Caco-2 (cell line): Measurements from ENCODE around the gene PSMB9. TPM values are rescaled to one million over a fixed set of nuclear protein-coding genes. Genes with fewer than 3 reads are reported as not detected.

Experiments used
- BruUV-seq: library from RNA; stranded (reverse); fragments of 400-500 nt; replicated peaks from 2 replicates; lab custom pipeline; 2021; lab: Mats Ljungman, UMichigan
- CTCF ChIA-PET: fragments of 300-600 bp; sonication (Branson Sonifier 250); formaldehyde crosslinking; loops from one replicate; lab custom pipeline; 2022; ENCODE audit warnings: antibody characterized with exemption; lab: Charles Lee
- POLR2A ChIA-PET: fragments of 300-600 bp; sonication (Branson Sonifier 250); formaldehyde crosslinking; loops from one replicate; lab custom pipeline; 2022; ENCODE audit warnings: antibody characterized with exemption; lab: Charles Lee
- DNase-seq, 2 experiments: peaks; one replicate each; pipeline versions ENCODE4 v3.0.0 to v3.0.0-alpha.2; 2020 to 2022
- H3K27me3 ChIP-seq: replicated peaks from 2 replicates; pipeline ENCODE4 v1.6.0; 2011; ENCODE audit warnings: low read length; ENCODE audit not compliant: control insufficient read depth, insufficient read depth
- H3K36me3 ChIP-seq: 2 replicates; pipeline ENCODE4 v1.5.1; 2011; ENCODE audit warnings: low read length; ENCODE audit not compliant: control insufficient read depth, insufficient read depth
- H3K4me1 ChIP-seq: fragments of 250-450 bp; sonication (Bioruptor Pico); 2 replicates; pipeline ENCODE4 v1.5.1; 2020; ENCODE audit warnings: mild to moderate bottlenecking
- H3K4me3 ChIP-seq: 2 replicates; pipeline ENCODE4 v1.5.1; 2011; ENCODE audit warnings: low read depth, mild to moderate bottlenecking, control low read depth, low read length
- H3K9me3 ChIP-seq: fragments of 250-450 bp; sonication (Bioruptor Pico); 2 replicates; pipeline ENCODE4 v1.5.1; 2020; ENCODE audit warnings: mild to moderate bottlenecking, moderate library complexity
- H3K27ac Mint-ChIP-seq: one replicate; pipeline ENCODE4 v1.8.0; 2022; ENCODE audit warnings: mixed read lengths; ENCODE audit not compliant: unreplicated experiment
- H3K27me3 Mint-ChIP-seq: one replicate; pipeline ENCODE4 v1.8.0; 2022; ENCODE audit warnings: mixed read lengths; ENCODE audit not compliant: insufficient read depth, unreplicated experiment
- H3K36me3 Mint-ChIP-seq: one replicate; pipeline ENCODE4 v1.8.0; 2022; ENCODE audit warnings: mild to moderate bottlenecking, mixed read lengths; ENCODE audit not compliant: insufficient read depth, unreplicated experiment
- H3K4me1 Mint-ChIP-seq: one replicate; pipeline ENCODE4 v1.8.0; 2022; ENCODE audit warnings: low read depth, mixed read lengths; ENCODE audit not compliant: unreplicated experiment
- H3K4me3 Mint-ChIP-seq: one replicate; pipeline ENCODE4 v1.8.0; 2022; ENCODE audit warnings: mild to moderate bottlenecking, moderate library complexity, mixed read lengths; ENCODE audit not compliant: unreplicated experiment
- H3K9me3 Mint-ChIP-seq: one replicate; pipeline ENCODE4 v1.8.0; 2022; ENCODE audit warnings: mixed read lengths; ENCODE audit not compliant: unreplicated experiment
- intact Hi-C: fragments of 100-400 bp; cut with micrococcal nuclease; formaldehyde crosslinking; loops from one replicate; pipeline ENCODE4 v1.10.0; 2022; ENCODE audit not compliant: unreplicated experiment
- total RNA-seq: library from RNA; stranded (reverse); gene quantifications from 2 replicates; pipeline ENCODE4 v1.2.3, GENCODE V29; 2022
- TF ChIP-seq, protein P1 (sequence below), 2 experiments: fragments of 200-600 bp in 1 of 2; IDR thresholded peaks; 1 replicate in 1 of 2; 2 replicates in 1 of 2; pipeline versions ENCODE4 v1.5.1 to v1.8.0; 2011 to 2022; ENCODE audit warnings: antibody characterized with exemption in 1 of 2, control low read depth in 1 of 2, inconsistent platforms in 1 of 2, low read depth in 1 of 2, low read length in 1 of 2, mild to moderate bottlenecking in 1 of 2, moderate library complexity in 1 of 2; ENCODE audit not compliant: insufficient read depth in 1 of 2, severe bottlenecking in 1 of 2, unreplicated experiment in 1 of 2

Gene PSMB9
- total RNA-seq, 1 experiment from 2014 or later: 1.3 TPM

DNA sequence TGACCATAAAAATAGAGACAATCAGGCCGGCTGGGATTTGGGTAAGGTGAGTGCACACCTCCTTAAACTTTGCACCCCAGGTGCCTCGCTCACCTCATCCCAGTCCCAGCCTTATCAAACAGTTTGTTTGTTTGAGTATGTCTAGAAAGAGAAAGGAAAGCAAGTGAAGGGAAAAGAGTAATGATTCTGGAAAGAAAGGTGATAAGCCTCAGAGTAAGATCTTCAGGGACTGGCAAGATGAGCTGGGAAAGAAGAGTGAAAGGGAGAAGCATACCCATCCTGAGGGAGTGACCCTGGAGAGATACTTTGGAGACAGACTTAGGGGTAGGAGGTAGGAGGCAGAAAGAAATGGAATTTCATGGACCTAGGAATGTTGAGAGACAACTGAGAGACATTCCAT, 17.1 kb upstream of the PSMB9 start:
- H3K36me3 ChIP-seq: no peaks in the 10 kb centered on the region
- TF ChIP-seq, protein P1, sequence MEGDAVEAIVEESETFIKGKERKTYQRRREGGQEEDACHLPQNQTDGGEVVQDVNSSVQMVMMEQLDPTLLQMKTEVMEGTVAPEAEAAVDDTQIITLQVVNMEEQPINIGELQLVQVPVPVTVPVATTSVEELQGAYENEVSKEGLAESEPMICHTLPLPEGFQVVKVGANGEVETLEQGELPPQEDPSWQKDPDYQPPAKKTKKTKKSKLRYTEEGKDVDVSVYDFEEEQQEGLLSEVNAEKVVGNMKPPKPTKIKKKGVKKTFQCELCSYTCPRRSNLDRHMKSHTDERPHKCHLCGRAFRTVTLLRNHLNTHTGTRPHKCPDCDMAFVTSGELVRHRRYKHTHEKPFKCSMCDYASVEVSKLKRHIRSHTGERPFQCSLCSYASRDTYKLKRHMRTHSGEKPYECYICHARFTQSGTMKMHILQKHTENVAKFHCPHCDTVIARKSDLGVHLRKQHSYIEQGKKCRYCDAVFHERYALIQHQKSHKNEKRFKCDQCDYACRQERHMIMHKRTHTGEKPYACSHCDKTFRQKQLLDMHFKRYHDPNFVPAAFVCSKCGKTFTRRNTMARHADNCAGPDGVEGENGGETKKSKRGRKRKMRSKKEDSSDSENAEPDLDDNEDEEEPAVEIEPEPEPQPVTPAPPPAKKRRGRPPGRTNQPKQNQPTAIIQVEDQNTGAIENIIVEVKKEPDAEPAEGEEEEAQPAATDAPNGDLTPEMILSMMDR (IDR thresholded peaks at IDR 0.05; ENCODE audit: insufficient read depth in 1 of 2, low read depth in 1 of 2, low read length in 1 of 2, severe bottlenecking in 1 of 2, unreplicated experiment in 1 of 2): no peak
- peaks cover 5% of the 10 kb centered on the region for H3K4me1 ChIP-seq
- no peak for DNase-seq
- H3K9me3 ChIP-seq: no peaks in the 10 kb centered on the region
- intact Hi-C loops: loop anchor here (5.0 kb wide), 1 partner anchor 110 kb away; no protein-coding TSS in a partner anchor
- no peaks in the 10 kb centered on the region for H3K27me3 ChIP-seq
- BruUV-seq: no TSS peak
- Mint-ChIP-seq H3K27ac (no peak overlapping the region), H3K36me3 (no peaks in the 10 kb centered on the region), H3K9me3 (no peaks in the 10 kb centered on the region), H3K4me3 (peak overlapping the region; percentile 72), H3K4me1 (peaks cover 8% of the 10 kb centered on the region), H3K27me3 (no peaks in the 10 kb centered on the region)
- POLR2A ChIA-PET: interaction anchor here (2.5 kb wide), 1 partner anchor 135 kb away, joined by 13 read pairs; no protein-coding TSS in a partner anchor
- CTCF ChIA-PET: no interaction called here
- no peak overlapping the region for H3K4me3 ChIP-seq

DNA sequence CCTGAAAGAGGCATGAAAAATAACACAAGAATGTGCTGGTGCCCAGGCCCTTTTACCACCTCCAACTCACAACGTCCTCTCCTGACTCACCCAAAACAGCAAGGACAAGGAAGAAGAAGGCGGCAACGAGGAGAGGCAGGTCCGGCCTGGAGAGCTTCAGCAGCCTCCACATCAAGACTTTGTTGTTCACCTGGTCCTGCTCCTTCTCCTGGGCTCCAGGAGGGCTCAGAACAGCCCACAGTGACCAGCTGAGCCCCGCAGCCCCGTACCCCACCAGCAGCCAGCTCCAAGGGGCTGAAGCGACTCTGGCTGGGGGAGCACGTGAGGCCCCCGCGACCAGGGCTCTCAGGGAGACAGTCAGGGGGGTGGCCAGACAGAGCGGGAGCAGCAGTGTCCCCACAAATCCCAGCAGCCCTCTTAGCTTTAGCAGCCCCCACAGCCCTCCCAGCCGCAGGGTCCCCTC, 16.3 kb upstream of the PSMB9 start:
- H3K27ac Mint-ChIP-seq: no peak overlapping the region
- peaks cover 8% of the 10 kb centered on the region for H3K4me1 Mint-ChIP-seq
- POLR2A ChIA-PET: interaction anchor here (0.6 to 2.5 kb wide), 5 partner anchors 16 to 1663 kb away, joined by 3 to 13 read pairs (median 5); partner anchors contain the start of genes PSMB9 and TAP1
- no peaks in the 10 kb centered on the region for H3K9me3 Mint-ChIP-seq
- BruUV-seq: no TSS peak
- DNase-seq: no peak
- H3K36me3 ChIP-seq: no peaks in the 10 kb centered on the region
- H3K9me3 ChIP-seq: no peaks in the 10 kb centered on the region
- H3K4me3 ChIP-seq: peak overlapping the region; percentile 69
- H3K36me3 Mint-ChIP-seq: no peaks in the 10 kb centered on the region
- intact Hi-C loops: loop anchor here (1.0 to 5.0 kb wide), 3 partner anchors 17 to 110 kb away; partner anchors contain the start of gene PSMB9
- peaks cover 5% of the 10 kb centered on the region for H3K4me1 ChIP-seq
- TF ChIP-seq, protein P1 (IDR thresholded peaks at IDR 0.05; ENCODE audit: insufficient read depth in 1 of 2, low read depth in 1 of 2, low read length in 1 of 2, severe bottlenecking in 1 of 2, unreplicated experiment in 1 of 2): no peak
- H3K27me3 ChIP-seq: no peaks in the 10 kb centered on the region
- H3K27me3 Mint-ChIP-seq: no peaks in the 10 kb centered on the region
- H3K4me3 Mint-ChIP-seq: peak overlapping the region; percentile 72
- CTCF ChIA-PET: interaction anchor here (0.9 to 3.1 kb wide), 12 partner anchors 10 to 147 kb away, joined by 5 to 121 read pairs (median 12); partner anchors contain the start of genes PSMB9 and TAP1

DNA sequence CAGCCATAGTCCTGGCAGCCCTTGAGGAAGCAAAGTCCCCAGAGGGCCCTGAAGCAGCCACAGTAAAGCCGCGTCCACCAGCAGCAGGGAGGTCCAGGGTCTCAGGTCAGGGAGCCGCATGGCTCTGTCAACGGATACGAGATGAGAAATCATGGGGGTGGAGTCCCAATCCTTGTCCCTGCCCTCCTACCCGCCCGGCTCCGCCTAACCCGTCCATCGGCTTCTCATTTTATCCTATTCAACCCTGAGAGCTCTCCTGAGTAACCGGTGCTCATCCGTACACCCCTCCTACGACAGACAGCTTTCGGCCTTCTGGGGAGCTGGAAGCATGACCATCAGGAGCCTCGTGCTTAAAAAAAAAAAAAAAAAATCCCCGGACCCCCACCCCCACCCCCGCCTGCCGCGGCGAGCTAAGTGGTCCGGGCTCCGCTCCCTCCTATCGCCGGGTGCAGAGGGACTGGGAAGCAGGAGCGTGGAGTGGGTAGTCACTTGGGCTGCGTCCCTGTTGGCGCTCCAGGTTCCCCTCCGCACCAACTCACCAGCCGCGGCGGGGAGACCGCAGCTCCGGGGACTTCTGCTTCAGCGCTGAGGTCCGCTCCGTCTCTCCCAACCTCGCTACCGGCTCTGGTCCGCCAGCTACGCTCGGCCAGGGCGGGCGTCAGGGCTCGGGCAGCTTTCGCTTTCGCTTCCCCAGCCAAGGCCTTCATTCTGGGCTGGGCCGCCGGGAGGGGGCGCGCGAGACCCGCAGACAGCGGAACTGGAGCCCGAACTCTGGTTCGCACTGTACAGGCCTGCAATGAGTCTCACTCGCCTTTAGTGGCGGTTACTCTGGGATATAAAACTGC, 15.7 kb upstream of the PSMB9 start, which contains the start of gene TAP2:
TAP2 (minus strand) TSS at position 626 of the 845 bp plus-strand sequence; CDS start at position 120, 506 bp downstream.
- Mint-ChIP-seq H3K9me3 (no peaks in the 10 kb centered on the region), H3K27me3 (no peaks in the 10 kb centered on the region), H3K4me1 (peaks cover 8% of the 10 kb centered on the region), H3K4me3 (peak within 1 kb of the TSS; percentile 72), H3K27ac (no peak within 1 kb of the TSS), H3K36me3 (no peaks in the 10 kb centered on the region)
- Histone ChIP-seq H3K9me3 (no peaks in the 10 kb centered on the region), H3K27me3 (no peaks in the 10 kb centered on the region; the same call in 1 of the 2 replicates), H3K4me1 (peaks cover 5% of the 10 kb centered on the region), H3K4me3 (peak within 1 kb of the TSS; percentile 69), H3K36me3 (no peaks in the 10 kb centered on the region)
- peak; percentile 89 to 97 for DNase-seq
- TF ChIP-seq, protein P1 (IDR thresholded peaks at IDR 0.05; ENCODE audit: insufficient read depth in 1 of 2, low read depth in 1 of 2, low read length in 1 of 2, severe bottlenecking in 1 of 2, unreplicated experiment in 1 of 2): peak; percentile 85 to 86
- BruUV-seq: no TSS peak
- ChIA-PET CTCF (interaction anchor here (0.6 to 3.1 kb wide), 19 partner anchors 10 to 146 kb away, joined by 3 to 121 read pairs (median 7); partner anchors contain the start of genes HLA-DMA, PSMB9 and TAP1), POLR2A (interaction anchor here (0.6 to 2.5 kb wide), 6 partner anchors 15 to 1664 kb away, joined by 3 to 13 read pairs (median 4); partner anchors contain the start of genes PSMB9 and TAP1)
- intact Hi-C loops: loop anchor here (1.0 to 5.0 kb wide), 3 partner anchors 16 to 109 kb away; partner anchors contain the start of gene PSMB9
